Peyer's patch (tissue), 4 donors: ENCODE measurements around the gene TANGO2. TPM values are rescaled to one million over a fixed set of nuclear protein-coding genes. Genes with fewer than 3 reads are reported as not detected.

Experiments
- DNase-seq, 3 donors: peaks; one replicate each; pipeline ENCODE4 v3.0.0-alpha.2; 2017 to 2019
- H3K27ac ChIP-seq, 4 donors: fragments of 200-600 bp; sonication (generic); one replicate each; pipeline ENCODE4 v1.5.1; 2016 to 2019
- H3K27me3 ChIP-seq, 2 donors: fragments of 200-600 bp; sonication (generic); one replicate each; pipeline ENCODE4 v1.5.1; 2019
- H3K36me3 ChIP-seq, 3 donors: fragments of 200-600 bp; sonication (generic); one replicate each; pipeline ENCODE4 v1.5.1; 2016 to 2019
- H3K4me1 ChIP-seq, 4 donors: fragments of 200-600 bp; sonication (generic); one replicate each; pipeline ENCODE4 v1.5.1; 2016 to 2019
- H3K4me3 ChIP-seq, 4 donors: fragments of 200-600 bp; sonication (generic); 1 replicate in 3 of 4; 2 replicates in 1 of 4; pipeline ENCODE4 v1.5.1; 2016 to 2019; ENCODE audit warnings: mild to moderate bottlenecking in 1 of 4
- H3K9me3 ChIP-seq, 4 donors: fragments of 200-600 bp; sonication (generic); one replicate each; pipeline ENCODE4 v1.5.1; 2016 to 2019; ENCODE audit warnings: mild to moderate bottlenecking in 1 of 4
- CTCF ChIP-seq, 6 experiments: fragments of 450-650 bp in 4 of 6; fragments of 200-600 bp in 2 of 6; sonication (generic) in 1 of 6; IDR thresholded peaks; one replicate each; pipeline ENCODE4 v1.5.1; 2017 to 2019; ENCODE audit warnings: antibody characterized with exemption in 6 of 6, mild to moderate bottlenecking in 3 of 6, moderate library complexity in 1 of 6
- POLR2A ChIP-seq, 2 donors: fragments of 450-650 bp; IDR thresholded peaks; one replicate each; pipeline ENCODE4 v1.5.1; 2017; ENCODE audit warnings: antibody characterized with exemption in 2 of 2, mild to moderate bottlenecking in 2 of 2, moderate library complexity in 2 of 2
- total RNA-seq, 4 donors: library from RNA; depleted of rRNA; stranded (reverse); fragments of >200 nt; gene quantifications; one replicate each; pipeline ENCODE4 v1.1.0, GENCODE V29; 2016

TANGO2 gene
- total RNA-seq, 4 donors from 2014 or later: 27.2 to 45.4 (median 41.0) TPM

- peak in 2 of 3 donors; percentile 63 to 82 for DNase-seq
- TF ChIP-seq POLR2A (IDR thresholded peaks at IDR 0.05) (no peak), CTCF (IDR thresholded peaks at IDR 0.05) (no peak)
Measured at GRCh38 chr22:20052309-20053259, 31.7 kb downstream of the TANGO2 start.

GRCh38 chr22:20053407-20054033, 32.6 kb downstream of the TANGO2 start:
- DNase-seq: peak in 1 of 3 donors; percentile 28
- no peaks in the 10 kb centered on the region for H3K9me3 ChIP-seq
- H3K4me1 ChIP-seq: no peaks in the 10 kb centered on the region
- no peak overlapping the region for H3K4me3 ChIP-seq
- no peak for TF ChIP-seq CTCF (IDR thresholded peaks at IDR 0.05)
- TF ChIP-seq POLR2A (IDR thresholded peaks at IDR 0.05): no peak
- no peaks in the 10 kb centered on the region for H3K27me3 ChIP-seq
- peaks cover 0 to 64% (median 0%) of the 10 kb centered on the region in 3 donors for H3K36me3 ChIP-seq
- H3K27ac ChIP-seq: no peak overlapping the region

More at GRCh38 chr22:20052309-20053259, 31.7 kb downstream of the TANGO2 start:
- H3K4me1 ChIP-seq: no peaks in the 10 kb centered on the region
- no peaks in the 10 kb centered on the region for H3K27me3 ChIP-seq
- no peaks in the 10 kb centered on the region for H3K9me3 ChIP-seq
- H3K36me3 ChIP-seq: peaks cover 0 to 64% (median 0%) of the 10 kb centered on the region in 3 donors
- peak overlapping the region in 1 of 4 donors; percentile 25 for H3K27ac ChIP-seq
- H3K4me3 ChIP-seq: no peak overlapping the region

GRCh38 chr22:20054034-20054427, 33.1 kb downstream of the TANGO2 start:
- Histone ChIP-seq H3K4me3 (no peak overlapping the region), H3K27me3 (no peaks in the 10 kb centered on the region), H3K36me3 (peaks cover 0 to 67% (median 0%) of the 10 kb centered on the region in 3 donors), H3K4me1 (no peaks in the 10 kb centered on the region), H3K27ac (no peak overlapping the region), H3K9me3 (no peaks in the 10 kb centered on the region)
- no peak for DNase-seq
- TF ChIP-seq CTCF (IDR thresholded peaks at IDR 0.05) (no peak), POLR2A (IDR thresholded peaks at IDR 0.05) (no peak)

GRCh38 chr22:20054485-20054884, 33.6 kb downstream of the TANGO2 start:
- H3K27me3 ChIP-seq: no peaks in the 10 kb centered on the region
- TF ChIP-seq POLR2A (IDR thresholded peaks at IDR 0.05) (no peak), CTCF (IDR thresholded peaks at IDR 0.05) (no peak)
- peak in 1 of 3 donors; percentile 33 for DNase-seq
- H3K27ac ChIP-seq: no peak overlapping the region
- H3K4me3 ChIP-seq: no peak overlapping the region
- no peaks in the 10 kb centered on the region for H3K4me1 ChIP-seq
- H3K36me3 ChIP-seq: peaks cover 0 to 72% (median 0%) of the 10 kb centered on the region in 3 donors
- H3K9me3 ChIP-seq: no peaks in the 10 kb centered on the region

GRCh38 chr22:20055144-20055543, 34.2 kb downstream of the TANGO2 start:
- DNase-seq: no peak
- Histone ChIP-seq H3K36me3 (peaks cover 0 to 72% (median 0%) of the 10 kb centered on the region in 3 donors), H3K27ac (no peak overlapping the region), H3K4me3 (no peak overlapping the region), H3K9me3 (no peaks in the 10 kb centered on the region), H3K27me3 (no peaks in the 10 kb centered on the region), H3K4me1 (no peaks in the 10 kb centered on the region)
- TF ChIP-seq POLR2A (IDR thresholded peaks at IDR 0.05) (no peak), CTCF (IDR thresholded peaks at IDR 0.05) (no peak)
